H1 (cell line): ENCODE data around the gene DENND1A. TPM values are rescaled to one million over a fixed set of nuclear protein-coding genes. Genes with fewer than 3 reads are reported as not detected.

Source experiments
- CTCF ChIA-PET: fragments of 300-600 bp; sonication (Branson Sonifier 250); formaldehyde crosslinking; loops from one replicate; lab custom pipeline; 2021; ENCODE audit not compliant: partially characterized antibody; lab: Charles Lee
- POLR2A ChIA-PET: fragments of 300-600 bp; sonication (Branson Sonifier 250); formaldehyde crosslinking; loops from one replicate; lab custom pipeline; 2021; ENCODE audit warnings: inconsistent platforms; ENCODE audit not compliant: partially characterized antibody; lab: Charles Lee
- DNase-seq, 2 experiments: peaks; one replicate each; pipeline versions ENCODE4 v3.0.0 to v3.0.0-alpha.2; 2010 to 2022; ENCODE audit warnings: low spot score in 2 of 2, low read depth in 1 of 2, mixed read lengths in 1 of 2
- FAIRE-seq: peaks from 2 replicates; lab custom pipeline; 2011; peaks lifted over from hg19 to GRCh38; lab: Jason Lieb, UNC
- H2AFZ ChIP-seq: 2 replicates; pipeline ENCODE4 v1.8.1; 2012; ENCODE audit warnings: low read length, inconsistent platforms
- H2AK5ac ChIP-seq: 2 replicates; pipeline ENCODE4 v1.6.1; 2013; ENCODE audit warnings: low read depth, low read length
- H2BK120ac ChIP-seq: replicated peaks from 2 replicates; pipeline ENCODE3; 2013; ENCODE audit warnings: low read depth, low read length, inconsistent platforms
- H2BK12ac ChIP-seq: 2 replicates; pipeline ENCODE4 v1.6.1; 2013; ENCODE audit warnings: low read depth, low read length
- H2BK15ac ChIP-seq: 2 replicates; pipeline ENCODE4 v1.6.1; 2013; ENCODE audit warnings: low read length
- H2BK20ac ChIP-seq: 2 replicates; pipeline ENCODE4 v1.6.1; 2013; ENCODE audit warnings: low read length
- H2BK5ac ChIP-seq: 2 replicates; pipeline ENCODE4 v1.6.1; 2013; ENCODE audit warnings: low read depth, low read length
- H3K14ac ChIP-seq: 2 replicates; pipeline ENCODE4 v1.6.1; 2013; ENCODE audit warnings: inconsistent platforms; ENCODE audit not compliant: insufficient read length
- H3K18ac ChIP-seq: 2 replicates; pipeline ENCODE4 v1.6.1; 2013; ENCODE audit warnings: low read length; ENCODE audit errors: extremely low read depth
- H3K23ac ChIP-seq: 2 replicates; pipeline ENCODE4 v1.6.1; 2013; ENCODE audit warnings: inconsistent platforms; ENCODE audit not compliant: insufficient read length
- H3K23me2 ChIP-seq: 2 replicates; pipeline ENCODE4 v1.6.1; 2013; ENCODE audit warnings: low read depth, low read length
- H3K27ac ChIP-seq: 2 replicates; pipeline ENCODE4 v1.6.1; 2011; ENCODE audit warnings: low read depth, low read length, inconsistent platforms
- H3K27me3 ChIP-seq, 4 experiments: replicated peaks in 1 of 4; 1 replicate in 1 of 4; 2 replicates in 3 of 4; pipeline versions ENCODE4 v1.6.1 to v1.8.1; 2011 to 2013; ENCODE audit warnings: low read length in 3 of 4, mild to moderate bottlenecking in 3 of 4, inconsistent platforms in 2 of 4, mixed read lengths in 2 of 4, moderate library complexity in 1 of 4; ENCODE audit not compliant: control insufficient read depth in 3 of 4, insufficient read depth in 3 of 4; ENCODE audit errors: extremely low read depth in 1 of 4
- H3K36me3 ChIP-seq, 4 experiments: 2 replicates each; pipeline versions ENCODE4 v1.6.1 to v1.8.1; 2011 to 2013; ENCODE audit warnings: mild to moderate bottlenecking in 4 of 4, low read length in 3 of 4, moderate library complexity in 2 of 4, control low read depth in 1 of 4, inconsistent platforms in 1 of 4; ENCODE audit not compliant: insufficient read depth in 4 of 4, control insufficient read depth in 2 of 4
- H3K4ac ChIP-seq: replicated peaks from 2 replicates; pipeline ENCODE3; 2013; ENCODE audit warnings: low read length, low read depth, mixed read lengths, inconsistent platforms; ENCODE audit not compliant: insufficient read length
- H3K4me1 ChIP-seq, 4 experiments: replicated peaks in 1 of 4; 1 replicate in 1 of 4; 2 replicates in 3 of 4; pipeline versions ENCODE4 v1.6.1 to v1.8.1; 2011 to 2013; ENCODE audit warnings: low read length in 3 of 4, inconsistent platforms in 2 of 4, mixed read lengths in 1 of 4; ENCODE audit not compliant: insufficient read depth in 4 of 4, control insufficient read depth in 3 of 4
- H3K4me2 ChIP-seq, 2 experiments: 2 replicates each; pipeline versions ENCODE4 v1.6.1 to v1.8.1; 2011 to 2013; ENCODE audit warnings: low read depth in 2 of 2, low read length in 2 of 2, control low read depth in 1 of 2, inconsistent platforms in 1 of 2, mild to moderate bottlenecking in 1 of 2; ENCODE audit not compliant: insufficient read depth in 1 of 2
- H3K4me3 ChIP-seq, 4 experiments: fragments of 200-600, 300-600 bp in 1 of 4; sonication (generic), shearing (Covaris generic), sonication (Bioruptor Twin) in 1 of 4; 2 replicates each; pipeline versions ENCODE4 v1.5.1 to v1.8.1; 2011 to 2016; ENCODE audit warnings: low read length in 4 of 4, low read depth in 3 of 4, control low read depth in 2 of 4, inconsistent platforms in 2 of 4, mild to moderate bottlenecking in 2 of 4, mixed read lengths in 1 of 4, moderate library complexity in 1 of 4; ENCODE audit not compliant: insufficient read depth in 2 of 4; ENCODE audit errors: extremely low read depth in 1 of 4
- H3K56ac ChIP-seq: replicated peaks from 2 replicates; pipeline ENCODE3; 2013; ENCODE audit warnings: low read depth, mild to moderate bottlenecking, mixed read lengths, low read length, inconsistent platforms; ENCODE audit not compliant: insufficient read length
- H3K79me1 ChIP-seq: 2 replicates; pipeline ENCODE4 v1.6.1; 2013; ENCODE audit warnings: low read depth, low read length, control low read depth
- H3K79me2 ChIP-seq, 2 experiments: 2 replicates each; pipeline versions ENCODE4 v1.6.1 to v1.8.1; 2012 to 2013; ENCODE audit warnings: low read length in 2 of 2, mild to moderate bottlenecking in 2 of 2, inconsistent platforms in 1 of 2; ENCODE audit not compliant: insufficient read depth in 2 of 2, control insufficient read depth in 1 of 2
- H3K9ac ChIP-seq, 4 experiments: replicated peaks in 1 of 4; 1 replicate in 1 of 4; 2 replicates in 3 of 4; pipeline versions ENCODE4 v1.6.1 to v1.8.1; 2011 to 2013; ENCODE audit warnings: low read depth in 3 of 4, low read length in 3 of 4, control low read depth in 2 of 4, mild to moderate bottlenecking in 2 of 4, moderate library complexity in 2 of 4, inconsistent platforms in 1 of 4; ENCODE audit errors: extremely low read depth in 1 of 4
- H3K9me3 ChIP-seq, 2 experiments: 2 replicates each; pipeline versions ENCODE4 v1.6.1 to v1.8.1; 2012 to 2013; ENCODE audit warnings: mild to moderate bottlenecking in 2 of 2, moderate library complexity in 2 of 2, control low read depth in 1 of 2, inconsistent platforms in 1 of 2, low read depth in 1 of 2, low read length in 1 of 2, mixed read lengths in 1 of 2; ENCODE audit not compliant: insufficient read depth in 2 of 2
- H4K20me1 ChIP-seq, 2 experiments: replicated peaks in 1 of 2; 2 replicates each; pipeline versions ENCODE3 to v1.8.1; 2011 to 2013; ENCODE audit warnings: inconsistent platforms in 2 of 2, low read length in 2 of 2, mild to moderate bottlenecking in 1 of 2; ENCODE audit not compliant: insufficient read depth in 2 of 2, control insufficient read depth in 1 of 2
- H4K5ac ChIP-seq: 2 replicates; pipeline ENCODE4 v1.6.1; 2013; ENCODE audit warnings: low read length, low read depth, mixed read lengths, inconsistent platforms; ENCODE audit not compliant: insufficient read length
- H4K8ac ChIP-seq: 2 replicates; pipeline ENCODE4 v1.8.0; 2013; ENCODE audit warnings: mild to moderate bottlenecking, moderate library complexity, low read length, inconsistent platforms; ENCODE audit not compliant: insufficient read depth; ENCODE audit errors: extremely low read depth
- H4K91ac ChIP-seq: replicated peaks from 2 replicates; pipeline ENCODE3; 2013; ENCODE audit warnings: low read length, mixed read lengths, inconsistent platforms; ENCODE audit not compliant: insufficient read length
- ATF3 ChIP-seq: IDR thresholded peaks from 2 replicates; pipeline ENCODE4 v1.6.1; 2011; ENCODE audit warnings: low read depth, mild to moderate bottlenecking, low read length; ENCODE audit not compliant: insufficient read depth
- CHD2 ChIP-seq: IDR thresholded peaks from 2 replicates; pipeline ENCODE4 v1.6.1; 2012; ENCODE audit warnings: low read length, improper control_type of control experiment
- EZH2 ChIP-seq: fragments of 200-600 bp; sonication (generic); IDR thresholded peaks from 2 replicates; pipeline ENCODE4 v1.7.1; 2012; ENCODE audit warnings: low read depth, mild to moderate bottlenecking, moderate library complexity, low read length, inconsistent platforms; ENCODE audit not compliant: severe bottlenecking
- GABPA ChIP-seq: IDR thresholded peaks from 2 replicates; pipeline ENCODE4 v1.6.1; 2011; ENCODE audit warnings: mild to moderate bottlenecking, low read length, moderate library complexity, borderline replicate concordance; ENCODE audit not compliant: insufficient read depth
- RFX5 ChIP-seq: IDR thresholded peaks from 2 replicates; pipeline ENCODE4 v1.6.1; 2011; ENCODE audit warnings: low read depth, low read length, improper control_type of control experiment, borderline replicate concordance
- SIN3A ChIP-seq, 2 experiments: IDR thresholded peaks in 1 of 2; conservative IDR thresholded peaks in 1 of 2; 2 replicates each; pipeline ENCODE4 v1.6.1; 2011 to 2012; ENCODE audit warnings: low read length in 2 of 2, improper control_type of control experiment in 1 of 2, low read depth in 1 of 2, mild to moderate bottlenecking in 1 of 2
- SRF ChIP-seq: IDR thresholded peaks from 2 replicates; pipeline ENCODE4 v1.6.1; 2011; ENCODE audit warnings: mild to moderate bottlenecking, low read depth, low read length, moderate library complexity
- TBP ChIP-seq: IDR thresholded peaks from 2 replicates; pipeline ENCODE4 v1.6.1; 2011; ENCODE audit warnings: low read depth, low read length, improper control_type of control experiment
- WGBS, 2 experiments: shearing (Covaris generic) in 1 of 2; methylation state at CpG; one replicate each; pipeline versions ENCODE4 v1.1.6 to v1.1.7; 2013 to 2015; ENCODE audit warnings: low lambda C conversion rate in 2 of 2, mixed read lengths in 2 of 2, inconsistent platforms in 1 of 2, low coverage in 1 of 2, missing lambda C conversion rate in 1 of 2; ENCODE audit not compliant: insufficient replicate concordance in 2 of 2, insufficient coverage in 1 of 2, insufficient read length in 1 of 2; ENCODE audit errors: extremely low coverage in 1 of 2, missing lambda C conversion rate in 1 of 2; 5-methylcytosine and 5-hydroxymethylcytosine counted together
- polyA plus RNA-seq, 7 experiments: library from polyadenylated mRNA; depleted of rRNA in 3 of 7; stranded (reverse) in 5 of 7; unstranded in 2 of 7; fragments of >200 nt in 5 of 7; fragments of 200-250 nt in 2 of 7; gene quantifications; 1 replicate in 5 of 7; 2 replicates in 1 of 7; 4 replicates in 1 of 7; pipeline versions ENCODE4 v1.2.1 to v1.2.3, GENCODE V29; 2011 to 2013; ENCODE audit warnings: missing spikeins in 2 of 7, mixed read lengths in 2 of 7
- total RNA-seq: library from RNA; stranded (reverse); fragmentation: NEBNext Ultra II Directional; extraction: Animal tissue kit (Norgen Biotek cat#: 25700); gene quantifications from 2 replicates; pipeline ENCODE4 v1.2.1, GENCODE V29; 2021

Gene DENND1A
- total and polyA plus RNA-seq, 2 of the 8 experiments (the other 6 are each of a cell fraction or from before 2014, with no cell fraction given): 24.1 to 26.4 TPM

- no peak overlapping the region for H3K4me2 ChIP-seq
- no peak overlapping the region for H3K4me3 ChIP-seq
- H3K27ac ChIP-seq: no peak overlapping the region
- H3K56ac ChIP-seq: no peak overlapping the region
- WGBS, 2 experiments: 83% methylated on average over 15 of the region's 15 CpGs; no CpG with 5 or more reads in 1 of the 2 experiments
- no peak overlapping the region for H2AK5ac ChIP-seq
- H3K9me3 ChIP-seq: no peaks in the 10 kb centered on the region
- no peak overlapping the region for H4K91ac ChIP-seq
- no peak overlapping the region for H2BK15ac ChIP-seq
- H2BK120ac ChIP-seq: no peak overlapping the region
- H3K79me2 ChIP-seq: no peaks in the 10 kb centered on the region
- no peak overlapping the region for H2BK12ac ChIP-seq
- CTCF ChIA-PET: interaction anchor here (0.8 to 1.9 kb wide), 4 partner anchors 10 to 71 kb away, joined by 3 to 5 read pairs (median 4); no protein-coding TSS in a partner anchor
- H3K23ac ChIP-seq: no peak overlapping the region
- peaks cover 0 to 4% (median 1%) of the 10 kb centered on the region in 4 experiments; a peak in 3 of 7 replicates for H3K4me1 ChIP-seq
- H2AFZ ChIP-seq: no peak overlapping the region
- no peak overlapping the region for H3K4ac ChIP-seq
- H3K18ac ChIP-seq: no peak overlapping the region
- H3K23me2 ChIP-seq: no peaks in the 10 kb centered on the region
- POLR2A ChIA-PET: interaction anchor here (0.6 kb wide), 1 partner anchor 37 kb away, joined by 3 read pairs; no protein-coding TSS in a partner anchor
- no peak overlapping the region for H2BK5ac ChIP-seq
- no peak overlapping the region for H4K5ac ChIP-seq
- no peak overlapping the region for H2BK20ac ChIP-seq
- no peaks in the 10 kb centered on the region for H3K36me3 ChIP-seq
- H3K79me1 ChIP-seq: no peaks in the 10 kb centered on the region
- H3K14ac ChIP-seq: no peak overlapping the region
- TF ChIP-seq GABPA (no peak), SIN3A (conservative IDR thresholded peaks at IDR 0.05 in 1 of 2, IDR thresholded peaks at IDR 0.05 in 1 of 2; ENCODE audit: low read depth in 1 of 2, low read length in 2 of 2) (no peak), TBP (no peak), CHD2 (no peak), ATF3 (no peak), EZH2 (no peak), SRF (no peak), RFX5 (no peak)
- H4K20me1 ChIP-seq: no peaks in the 10 kb centered on the region
- no peak overlapping the region for H3K9ac ChIP-seq
- FAIRE-seq (no peak), DNase-seq (no peak)
- no peak overlapping the region for H4K8ac ChIP-seq
- H3K27me3 ChIP-seq: no peaks in the 10 kb centered on the region
Observed at GRCh38 chr9:123470121-123470782, 459.7 kb downstream of the DENND1A start.
